A549 (cell line): ENCODE data around the gene ASIC1.

Source experiments
- EP300 ChIP-seq, 2 experiments: fragments of >200 bp; sonication (Bioruptor Twin); formaldehyde crosslinking; IDR thresholded peaks; 2 replicates in 1 of 2; 3 replicates in 1 of 2; pipeline ENCODE4 v1.6.1; 2016 to 2017
- HDAC2 ChIP-seq: fragments of 200-600 bp; sonication (generic); IDR thresholded peaks from 2 replicates; pipeline ENCODE4 v1.6.1; 2016
- POLR2AphosphoS2 ChIP-seq: conservative IDR thresholded peaks from 2 replicates; pipeline ENCODE4 v1.6.1; 2012; ENCODE audit warnings: low read length, improper control_type of control experiment, inconsistent platforms
- RFX5 ChIP-seq: fragments of 450-650 bp; IDR thresholded peaks from 2 replicates; pipeline ENCODE4 v1.7.1; 2014; ENCODE audit warnings: antibody characterized with exemption, mild to moderate bottlenecking, moderate library complexity
- TFCP2L1 ChIP-seq: fragments of 250-450 bp; sonication (Bioruptor Pico); IDR thresholded peaks from 2 replicates; pipeline ENCODE4 v1.5.0; 2021; ENCODE audit warnings: mild to moderate bottlenecking
- TF ChIP-seq, protein P1 (sequence below): fragments of >200 bp; sonication (Bioruptor Twin); formaldehyde crosslinking; IDR thresholded peaks from 3 replicates; pipeline ENCODE4 v1.5.1; 2016
- TF ChIP-seq, protein P2 (sequence below): IDR thresholded peaks from 2 replicates; pipeline ENCODE4 v1.6.1; 2012

DNA sequence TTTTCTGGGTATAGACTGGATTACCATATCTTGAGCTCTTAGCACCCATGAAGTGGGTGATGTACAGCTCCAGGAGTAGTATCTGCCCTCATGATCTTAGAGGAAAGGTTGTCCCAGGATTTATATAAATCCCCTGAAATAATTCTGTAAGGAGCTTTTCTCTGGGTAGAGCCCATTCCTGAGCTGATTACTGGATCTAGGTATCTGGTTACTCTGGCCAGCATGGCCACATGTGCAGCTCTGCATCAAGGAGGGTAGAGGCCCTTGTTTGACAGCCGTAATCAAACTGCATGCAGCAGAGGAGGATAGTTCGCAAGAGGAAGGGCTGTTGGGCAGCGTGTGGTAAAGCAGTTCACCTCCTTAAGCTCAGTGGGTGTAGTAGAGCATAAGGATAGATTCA, 63.1 kb downstream of the ASIC1 start:
- TF ChIP-seq, protein P1, sequence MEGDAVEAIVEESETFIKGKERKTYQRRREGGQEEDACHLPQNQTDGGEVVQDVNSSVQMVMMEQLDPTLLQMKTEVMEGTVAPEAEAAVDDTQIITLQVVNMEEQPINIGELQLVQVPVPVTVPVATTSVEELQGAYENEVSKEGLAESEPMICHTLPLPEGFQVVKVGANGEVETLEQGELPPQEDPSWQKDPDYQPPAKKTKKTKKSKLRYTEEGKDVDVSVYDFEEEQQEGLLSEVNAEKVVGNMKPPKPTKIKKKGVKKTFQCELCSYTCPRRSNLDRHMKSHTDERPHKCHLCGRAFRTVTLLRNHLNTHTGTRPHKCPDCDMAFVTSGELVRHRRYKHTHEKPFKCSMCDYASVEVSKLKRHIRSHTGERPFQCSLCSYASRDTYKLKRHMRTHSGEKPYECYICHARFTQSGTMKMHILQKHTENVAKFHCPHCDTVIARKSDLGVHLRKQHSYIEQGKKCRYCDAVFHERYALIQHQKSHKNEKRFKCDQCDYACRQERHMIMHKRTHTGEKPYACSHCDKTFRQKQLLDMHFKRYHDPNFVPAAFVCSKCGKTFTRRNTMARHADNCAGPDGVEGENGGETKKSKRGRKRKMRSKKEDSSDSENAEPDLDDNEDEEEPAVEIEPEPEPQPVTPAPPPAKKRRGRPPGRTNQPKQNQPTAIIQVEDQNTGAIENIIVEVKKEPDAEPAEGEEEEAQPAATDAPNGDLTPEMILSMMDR = no peak
- TF ChIP-seq TFCP2L1 (CRISPR knock-in tag) (no peak), POLR2AphosphoS2 (no peak), EP300 (IDR thresholded peaks at IDR 0.05) (no peak), RFX5 (no peak), HDAC2 (no peak)
- TF ChIP-seq, protein P2, sequence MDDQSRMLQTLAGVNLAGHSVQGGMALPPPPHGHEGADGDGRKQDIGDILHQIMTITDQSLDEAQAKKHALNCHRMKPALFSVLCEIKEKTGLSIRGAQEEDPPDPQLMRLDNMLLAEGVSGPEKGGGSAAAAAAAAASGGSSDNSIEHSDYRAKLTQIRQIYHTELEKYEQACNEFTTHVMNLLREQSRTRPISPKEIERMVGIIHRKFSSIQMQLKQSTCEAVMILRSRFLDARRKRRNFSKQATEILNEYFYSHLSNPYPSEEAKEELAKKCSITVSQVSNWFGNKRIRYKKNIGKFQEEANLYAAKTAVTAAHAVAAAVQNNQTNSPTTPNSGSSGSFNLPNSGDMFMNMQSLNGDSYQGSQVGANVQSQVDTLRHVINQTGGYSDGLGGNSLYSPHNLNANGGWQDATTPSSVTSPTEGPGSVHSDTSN = no peak
